GM12878 (cell line): ENCODE measurements around the gene CDKL1.

ENCODE experiments used
- BCL11A ChIP-seq: IDR thresholded peaks from 2 replicates; pipeline ENCODE4 v1.6.1; 2011; ENCODE audit warnings: low read depth, low read length
- NFYB ChIP-seq: IDR thresholded peaks from 2 replicates; pipeline ENCODE4 v1.6.1; 2011; ENCODE audit warnings: low read depth, mild to moderate bottlenecking, low read length, improper control_type of control experiment, moderate library complexity; ENCODE audit not compliant: insufficient read depth
- ZNF274 ChIP-seq: IDR thresholded peaks from one replicate; pipeline ENCODE4 v1.8.0; 2011; ENCODE audit not compliant: insufficient read length, insufficient read depth
- TF ChIP-seq, protein P1 (sequence below), 3 experiments: IDR thresholded peaks in 2 of 3; conservative IDR thresholded peaks in 1 of 3; 2 replicates each; pipeline ENCODE4 v1.5.1; 2011; ENCODE audit warnings: low read depth in 3 of 3, low read length in 3 of 3, mild to moderate bottlenecking in 3 of 3, control low read depth in 2 of 3, moderate library complexity in 2 of 3, inconsistent platforms in 1 of 3, mixed read lengths in 1 of 3; ENCODE audit not compliant: control insufficient read depth in 2 of 3, insufficient read depth in 1 of 3; ENCODE audit errors: extremely low read depth in 1 of 3
- TF ChIP-seq, protein P2 (sequence below): IDR thresholded peaks from 2 replicates; pipeline ENCODE4 v1.6.1; 2011; ENCODE audit warnings: mild to moderate bottlenecking, low read depth, low read length, moderate library complexity; ENCODE audit not compliant: insufficient replicate concordance
- TF ChIP-seq, protein P3 (sequence below): IDR thresholded peaks from 2 replicates; pipeline ENCODE4 v1.6.1; 2012; ENCODE audit warnings: low read length, inconsistent platforms

DNA sequence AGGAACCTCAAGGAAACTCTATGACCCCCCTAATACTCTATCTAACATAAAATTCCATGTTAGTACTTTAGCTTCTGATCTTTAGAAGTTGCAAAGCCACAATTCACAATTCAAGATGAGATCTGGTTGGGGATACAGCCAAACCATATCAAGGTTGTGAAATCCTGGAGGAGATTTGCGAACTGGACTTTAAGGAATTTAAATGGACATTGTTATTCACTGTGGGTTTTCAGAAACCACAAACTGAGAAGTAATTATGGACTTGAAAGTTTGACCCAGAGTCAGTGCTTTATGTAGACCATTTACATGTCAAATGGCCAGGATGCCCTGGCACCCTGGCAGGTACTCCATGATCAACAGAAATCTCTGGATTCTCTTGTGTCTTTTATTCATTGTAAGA is 14.2 kb upstream of the CDKL1 start:
- TF ChIP-seq, protein P1, sequence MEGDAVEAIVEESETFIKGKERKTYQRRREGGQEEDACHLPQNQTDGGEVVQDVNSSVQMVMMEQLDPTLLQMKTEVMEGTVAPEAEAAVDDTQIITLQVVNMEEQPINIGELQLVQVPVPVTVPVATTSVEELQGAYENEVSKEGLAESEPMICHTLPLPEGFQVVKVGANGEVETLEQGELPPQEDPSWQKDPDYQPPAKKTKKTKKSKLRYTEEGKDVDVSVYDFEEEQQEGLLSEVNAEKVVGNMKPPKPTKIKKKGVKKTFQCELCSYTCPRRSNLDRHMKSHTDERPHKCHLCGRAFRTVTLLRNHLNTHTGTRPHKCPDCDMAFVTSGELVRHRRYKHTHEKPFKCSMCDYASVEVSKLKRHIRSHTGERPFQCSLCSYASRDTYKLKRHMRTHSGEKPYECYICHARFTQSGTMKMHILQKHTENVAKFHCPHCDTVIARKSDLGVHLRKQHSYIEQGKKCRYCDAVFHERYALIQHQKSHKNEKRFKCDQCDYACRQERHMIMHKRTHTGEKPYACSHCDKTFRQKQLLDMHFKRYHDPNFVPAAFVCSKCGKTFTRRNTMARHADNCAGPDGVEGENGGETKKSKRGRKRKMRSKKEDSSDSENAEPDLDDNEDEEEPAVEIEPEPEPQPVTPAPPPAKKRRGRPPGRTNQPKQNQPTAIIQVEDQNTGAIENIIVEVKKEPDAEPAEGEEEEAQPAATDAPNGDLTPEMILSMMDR (IDR thresholded peaks at IDR 0.05 in 2 of 3, conservative IDR thresholded peaks at IDR 0.05 in 1 of 3; ENCODE audit: control insufficient read depth in 2 of 3, extremely low read depth in 1 of 3, insufficient read depth in 1 of 3, low read depth in 3 of 3, low read length in 3 of 3) = no peak
- TF ChIP-seq, protein P2, sequence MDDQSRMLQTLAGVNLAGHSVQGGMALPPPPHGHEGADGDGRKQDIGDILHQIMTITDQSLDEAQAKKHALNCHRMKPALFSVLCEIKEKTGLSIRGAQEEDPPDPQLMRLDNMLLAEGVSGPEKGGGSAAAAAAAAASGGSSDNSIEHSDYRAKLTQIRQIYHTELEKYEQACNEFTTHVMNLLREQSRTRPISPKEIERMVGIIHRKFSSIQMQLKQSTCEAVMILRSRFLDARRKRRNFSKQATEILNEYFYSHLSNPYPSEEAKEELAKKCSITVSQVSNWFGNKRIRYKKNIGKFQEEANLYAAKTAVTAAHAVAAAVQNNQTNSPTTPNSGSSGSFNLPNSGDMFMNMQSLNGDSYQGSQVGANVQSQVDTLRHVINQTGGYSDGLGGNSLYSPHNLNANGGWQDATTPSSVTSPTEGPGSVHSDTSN = no peak
- TF ChIP-seq, protein P3, sequence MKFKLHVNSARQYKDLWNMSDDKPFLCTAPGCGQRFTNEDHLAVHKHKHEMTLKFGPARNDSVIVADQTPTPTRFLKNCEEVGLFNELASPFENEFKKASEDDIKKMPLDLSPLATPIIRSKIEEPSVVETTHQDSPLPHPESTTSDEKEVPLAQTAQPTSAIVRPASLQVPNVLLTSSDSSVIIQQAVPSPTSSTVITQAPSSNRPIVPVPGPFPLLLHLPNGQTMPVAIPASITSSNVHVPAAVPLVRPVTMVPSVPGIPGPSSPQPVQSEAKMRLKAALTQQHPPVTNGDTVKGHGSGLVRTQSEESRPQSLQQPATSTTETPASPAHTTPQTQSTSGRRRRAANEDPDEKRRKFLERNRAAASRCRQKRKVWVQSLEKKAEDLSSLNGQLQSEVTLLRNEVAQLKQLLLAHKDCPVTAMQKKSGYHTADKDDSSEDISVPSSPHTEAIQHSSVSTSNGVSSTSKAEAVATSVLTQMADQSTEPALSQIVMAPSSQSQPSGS = no peak
- TF ChIP-seq ZNF274 (no peak), NFYB (no peak), BCL11A (no peak)
